Rectal smooth muscle tissue (tissue), 1 donor: Measurements from ENCODE around the gene MAP2K5.

Source experiments
- H3K27ac ChIP-seq: one replicate; pipeline ENCODE4 v1.7.0; 2013; ENCODE audit warnings: low read depth, low read length, inconsistent platforms
- H3K27me3 ChIP-seq: one replicate; pipeline ENCODE4 v1.7.0; 2013; ENCODE audit warnings: low read length; ENCODE audit not compliant: control insufficient read depth, insufficient read depth
- H3K36me3 ChIP-seq: one replicate; pipeline ENCODE4 v1.7.0; 2013; ENCODE audit warnings: low read length; ENCODE audit not compliant: control insufficient read depth, insufficient read depth
- H3K4me1 ChIP-seq: one replicate; pipeline ENCODE4 v1.7.0; 2013; ENCODE audit warnings: low read length; ENCODE audit not compliant: control insufficient read depth, insufficient read depth
- H3K4me3 ChIP-seq: one replicate; pipeline ENCODE4 v1.7.0; 2013; ENCODE audit warnings: low read length
- H3K9ac ChIP-seq: one replicate; pipeline ENCODE4 v1.7.0; 2013; ENCODE audit warnings: low read length

MAP2K5 gene

GRCh38 chr15:67783303-67783702, 240.8 kb downstream of the MAP2K5 start:
- H3K27me3 ChIP-seq = no peaks in the 10 kb centered on the region
- H3K4me1 ChIP-seq = no peaks in the 10 kb centered on the region
- no peak overlapping the region for H3K4me3 ChIP-seq
- H3K27ac ChIP-seq = no peak overlapping the region
- H3K36me3 ChIP-seq = peaks cover 5% of the 10 kb centered on the region
- H3K9ac ChIP-seq = no peak overlapping the region

DNA sequence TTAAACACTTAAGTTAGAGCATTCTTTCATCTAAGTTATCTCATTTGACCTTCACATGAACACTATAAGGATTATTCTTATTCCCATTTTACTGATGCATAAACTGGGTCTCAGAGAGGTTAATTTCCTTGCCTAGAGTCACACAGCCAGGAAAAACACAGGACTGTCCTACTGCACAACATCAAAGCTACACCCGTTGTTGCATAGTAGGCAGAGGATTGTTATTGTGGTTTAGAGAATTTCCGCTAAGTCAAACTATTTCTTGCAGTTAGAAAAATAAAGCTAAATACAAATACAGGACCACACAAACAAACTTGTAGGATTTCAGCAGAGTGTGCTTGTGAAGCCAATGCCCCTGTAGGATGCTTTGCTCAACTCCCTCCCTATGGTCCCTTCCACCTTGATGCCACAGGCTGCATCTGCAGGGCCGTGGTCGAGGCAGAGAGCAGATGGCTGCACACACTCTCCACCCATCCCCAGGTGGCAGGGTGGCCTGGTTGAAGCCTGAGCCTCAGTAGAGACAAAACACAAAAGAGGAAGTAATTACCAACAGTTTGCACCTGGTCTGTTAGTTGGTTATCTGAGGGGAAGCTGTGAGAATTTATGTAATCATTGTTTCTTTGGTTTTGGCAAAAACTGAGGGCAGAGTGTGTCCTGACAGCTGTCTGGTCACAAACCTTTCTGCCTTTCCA, 241.7 kb downstream of the MAP2K5 start:
- Histone ChIP-seq H3K9ac (no peak overlapping the region), H3K36me3 (peaks cover 5% of the 10 kb centered on the region)

GRCh38 chr15:67784856-67785430, 242.4 kb downstream of the MAP2K5 start:
- H3K9ac ChIP-seq = no peak overlapping the region
- H3K4me1 ChIP-seq = no peaks in the 10 kb centered on the region
- H3K27ac ChIP-seq = no peak overlapping the region
- no peaks in the 10 kb centered on the region for H3K27me3 ChIP-seq
- H3K36me3 ChIP-seq = peaks cover 5% of the 10 kb centered on the region
- no peak overlapping the region for H3K4me3 ChIP-seq

More for the DNA sequence above, 241.7 kb downstream of the MAP2K5 start:
- H3K4me3 ChIP-seq = no peak overlapping the region
- no peaks in the 10 kb centered on the region for H3K27me3 ChIP-seq
- H3K27ac ChIP-seq = no peak overlapping the region
- H3K4me1 ChIP-seq = no peaks in the 10 kb centered on the region

GRCh38 chr15:67785431-67785830, 242.9 kb downstream of the MAP2K5 start:
- no peak overlapping the region for H3K9ac ChIP-seq
- H3K4me3 ChIP-seq = no peak overlapping the region
- H3K27me3 ChIP-seq = no peaks in the 10 kb centered on the region
- H3K4me1 ChIP-seq = no peaks in the 10 kb centered on the region
- peaks cover 5% of the 10 kb centered on the region for H3K36me3 ChIP-seq
- no peak overlapping the region for H3K27ac ChIP-seq

GRCh38 chr15:67786646-67787045, 244.1 kb downstream of the MAP2K5 start:
- Histone ChIP-seq H3K4me3 (no peak overlapping the region), H3K4me1 (no peaks in the 10 kb centered on the region), H3K27me3 (no peaks in the 10 kb centered on the region), H3K27ac (no peak overlapping the region), H3K36me3 (peaks cover 5% of the 10 kb centered on the region), H3K9ac (no peak overlapping the region)

DNA sequence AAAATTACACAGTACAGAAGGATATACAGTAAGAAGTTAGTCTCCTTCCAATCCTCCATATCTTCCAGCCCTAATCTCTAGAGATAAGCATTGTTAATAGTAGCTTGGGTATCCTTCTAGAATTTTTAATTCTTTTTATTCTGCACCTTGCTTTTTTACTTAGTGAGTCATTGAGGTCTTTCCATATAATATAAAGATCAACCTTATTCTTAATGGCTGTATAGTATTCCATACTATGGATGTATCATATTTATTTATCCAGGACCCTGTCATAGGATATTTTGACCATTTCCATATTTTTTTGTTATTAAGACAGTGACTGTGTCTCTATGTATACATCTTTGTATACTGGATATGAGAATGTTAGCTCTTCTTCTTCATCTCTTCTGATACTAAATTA, 246.5 kb downstream of the MAP2K5 start:
- H3K27me3 ChIP-seq = no peaks in the 10 kb centered on the region
- no peak overlapping the region for H3K9ac ChIP-seq
- H3K36me3 ChIP-seq = no peaks in the 10 kb centered on the region
- H3K4me1 ChIP-seq = no peaks in the 10 kb centered on the region
- no peak overlapping the region for H3K27ac ChIP-seq
- no peak overlapping the region for H3K4me3 ChIP-seq

DNA sequence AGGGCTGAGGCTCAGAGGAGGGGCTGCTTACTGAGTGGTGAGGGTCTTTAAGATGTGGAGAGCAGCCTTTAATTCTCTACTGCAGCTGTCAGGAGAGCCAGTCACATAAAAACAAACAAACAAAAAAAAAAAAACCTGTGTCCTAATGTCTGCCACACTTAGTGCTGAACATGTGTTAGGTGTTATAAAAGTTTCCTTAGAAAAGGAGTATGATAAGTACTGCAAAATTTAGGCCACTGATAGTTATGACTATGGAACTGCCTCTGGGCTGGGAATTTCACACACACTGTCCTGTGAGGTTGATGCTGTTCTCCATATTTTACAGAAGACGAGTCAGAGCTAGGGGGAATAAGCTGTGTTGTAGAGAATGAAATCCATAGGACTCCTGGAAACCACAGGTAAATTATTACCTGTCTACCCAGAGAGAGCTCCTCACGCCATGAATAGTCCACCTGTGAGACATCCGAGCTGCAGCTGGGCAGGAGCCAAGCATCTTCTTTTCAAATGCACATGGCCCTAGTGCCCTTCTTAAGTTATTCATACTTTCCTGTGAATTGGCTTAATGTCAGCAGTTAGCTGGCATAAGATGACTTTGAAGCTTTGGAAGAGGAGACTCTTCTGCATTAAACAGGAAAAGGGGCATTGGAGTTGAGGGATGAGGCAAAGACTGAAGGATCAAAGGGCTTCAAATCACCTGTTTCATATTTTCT, 248.3 kb downstream of the MAP2K5 start:
- Histone ChIP-seq H3K4me1 (no peaks in the 10 kb centered on the region), H3K27ac (no peak overlapping the region), H3K27me3 (no peaks in the 10 kb centered on the region), H3K36me3 (no peaks in the 10 kb centered on the region), H3K9ac (no peak overlapping the region), H3K4me3 (no peak overlapping the region)

- no peaks in the 10 kb centered on the region for H3K36me3 ChIP-seq
- H3K4me3 ChIP-seq = no peak overlapping the region
- H3K27ac ChIP-seq = no peak overlapping the region
- H3K9ac ChIP-seq = no peak overlapping the region
- no peaks in the 10 kb centered on the region for H3K27me3 ChIP-seq
- H3K4me1 ChIP-seq = no peaks in the 10 kb centered on the region
These were observed 249.9 kb downstream of the MAP2K5 start for GRCh38 chr15:67792250-67792942.

DNA sequence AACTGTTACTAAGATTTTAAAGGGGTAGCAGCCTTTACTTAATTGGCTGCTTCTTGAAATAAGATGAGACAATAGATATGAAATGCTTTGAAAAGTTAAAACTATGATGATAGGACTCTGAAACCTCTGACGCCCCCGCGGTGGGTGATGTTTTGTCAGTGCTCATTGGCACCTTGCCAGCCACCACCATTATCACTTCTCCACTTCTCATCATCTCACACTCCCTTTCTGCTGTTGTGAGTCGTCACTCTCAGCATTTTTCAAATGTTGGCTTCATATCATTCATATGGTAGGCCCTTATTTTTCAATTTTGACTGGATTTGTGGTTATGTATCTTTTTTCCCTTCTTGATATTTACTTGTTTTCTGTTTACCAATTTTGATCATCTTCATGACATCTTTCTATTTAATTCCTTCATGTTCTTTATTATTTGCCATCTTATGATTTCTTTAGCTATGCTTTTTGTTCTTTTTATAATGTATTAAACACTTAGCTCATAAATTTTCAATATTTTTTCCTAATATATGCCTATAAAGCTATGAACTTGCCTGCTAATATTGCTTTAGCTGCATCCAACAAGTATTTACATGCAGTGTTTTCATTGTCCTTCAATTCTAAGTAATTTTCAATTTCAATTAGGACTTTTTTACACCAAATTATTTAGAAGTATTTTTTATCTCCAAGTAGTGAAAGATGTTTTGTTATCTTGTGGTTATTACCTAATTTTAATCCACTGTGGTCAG, 252.5 kb downstream of the MAP2K5 start:
- Histone ChIP-seq H3K4me3 (no peak overlapping the region), H3K4me1 (no peaks in the 10 kb centered on the region)

DNA sequence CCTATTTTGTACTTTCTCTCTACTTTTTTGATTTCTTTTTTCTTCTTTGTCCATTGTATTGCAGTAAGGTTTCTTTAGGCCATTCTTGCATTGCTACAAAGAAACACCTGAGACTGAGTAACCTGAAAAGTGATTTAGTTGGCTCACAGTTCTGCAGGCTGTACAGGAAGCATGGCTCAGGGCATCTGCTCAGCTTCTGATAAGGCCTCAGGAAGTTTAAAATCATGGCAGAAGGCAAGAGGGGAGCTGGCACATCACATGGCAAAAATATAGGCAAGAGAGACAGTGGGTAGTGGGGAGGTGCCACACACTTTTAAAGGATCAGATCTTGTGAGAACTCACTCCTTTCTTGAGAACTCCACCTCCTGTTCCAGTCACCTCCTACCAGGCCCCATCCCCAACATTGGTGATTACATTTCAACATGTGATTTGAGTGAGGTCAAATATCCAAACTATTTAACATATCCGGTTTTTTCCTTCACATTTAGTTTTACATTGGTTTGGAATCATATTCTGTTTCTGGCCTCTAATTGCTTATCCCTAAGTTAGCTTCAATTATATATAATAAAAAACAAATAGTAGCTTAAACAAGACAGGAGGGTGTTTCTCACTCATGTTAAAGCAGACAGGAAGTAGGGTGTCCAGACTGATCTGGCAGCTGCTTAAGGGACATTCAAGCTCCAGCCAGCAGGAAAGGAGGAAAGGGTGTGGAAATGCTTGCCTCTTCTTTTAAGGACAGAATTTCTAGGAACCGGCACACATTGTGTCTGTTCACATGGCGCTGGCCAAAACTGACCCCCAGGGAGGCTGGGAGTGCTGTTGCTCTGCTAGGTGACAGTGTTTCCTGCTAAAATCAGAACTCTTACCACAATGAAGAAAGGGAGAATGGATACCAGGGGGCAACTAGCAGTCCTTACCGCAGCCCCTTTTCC, 254.0 kb downstream of the MAP2K5 start:
- Histone ChIP-seq H3K27ac (no peak overlapping the region), H3K4me1 (no peaks in the 10 kb centered on the region), H3K4me3 (no peak overlapping the region), H3K27me3 (no peaks in the 10 kb centered on the region), H3K36me3 (no peaks in the 10 kb centered on the region), H3K9ac (no peak overlapping the region)

More for the DNA sequence above, 252.5 kb downstream of the MAP2K5 start:
- H3K9ac ChIP-seq = no peak overlapping the region
- no peak overlapping the region for H3K27ac ChIP-seq
- H3K27me3 ChIP-seq = no peaks in the 10 kb centered on the region
- H3K36me3 ChIP-seq = no peaks in the 10 kb centered on the region

- no peaks in the 10 kb centered on the region for H3K27me3 ChIP-seq
- no peaks in the 10 kb centered on the region for H3K36me3 ChIP-seq
- no peak overlapping the region for H3K27ac ChIP-seq
- no peaks in the 10 kb centered on the region for H3K4me1 ChIP-seq
- no peak overlapping the region for H3K9ac ChIP-seq
- no peak overlapping the region for H3K4me3 ChIP-seq
These were observed 257.3 kb downstream of the MAP2K5 start for GRCh38 chr15:67799801-67800205.
